Transverse colon (tissue), 4 donors: ENCODE results near the gene CCDC188. TPM values are rescaled to one million over a fixed set of nuclear protein-coding genes. Genes with fewer than 3 reads are reported as not detected.
A peak's percentile ranks its signal among the peaks of the same experiment; 100 is the strongest.

Experiments used
- DNase-seq: peaks from one replicate; pipeline ENCODE4 v3.0.0-alpha.2; 2019
- H3K27ac ChIP-seq, 4 donors: fragments of 200-600 bp; sonication (generic); 2 replicates each; pipeline ENCODE4 v1.5.1; 2016 to 2018; ENCODE audit warnings: inconsistent platforms in 4 of 4
- H3K27me3 ChIP-seq: fragments of 200-600 bp; sonication (generic); 2 replicates; pipeline ENCODE4 v1.5.1; 2017; ENCODE audit warnings: inconsistent platforms
- H3K36me3 ChIP-seq, 4 donors: fragments of 200-600 bp; sonication (generic); 2 replicates each; pipeline ENCODE4 v1.5.1; 2017 to 2019; ENCODE audit warnings: inconsistent platforms in 4 of 4
- H3K4me1 ChIP-seq, 4 donors: fragments of 200-600 bp; sonication (generic); 2 replicates each; pipeline ENCODE4 v1.5.1; 2017 to 2020; ENCODE audit warnings: inconsistent platforms in 4 of 4
- H3K4me3 ChIP-seq, 4 donors: fragments of 200-600 bp; sonication (generic); 1 replicate in 1 of 4; 2 replicates in 3 of 4; pipeline versions ENCODE4 v1.5.1 to v1.6.1; 2017 to 2019; ENCODE audit warnings: inconsistent platforms in 4 of 4
- H3K9me3 ChIP-seq, 2 donors: fragments of 200-600 bp; sonication (generic); 2 replicates each; pipeline ENCODE4 v1.5.1; 2017 to 2019; ENCODE audit warnings: inconsistent platforms in 2 of 2
- CTCF ChIP-seq, 5 experiments: fragments of 200-600 bp in 3 of 5; fragments of 450-650 bp in 2 of 5; sonication (generic) in 3 of 5; IDR thresholded peaks; 1 replicate in 2 of 5; 2 replicates in 3 of 5; pipeline ENCODE4 v1.5.1; 2016 to 2017; ENCODE audit warnings: antibody characterized with exemption in 5 of 5, inconsistent platforms in 3 of 5, mild to moderate bottlenecking in 2 of 5, moderate library complexity in 1 of 5
- EP300 ChIP-seq: sonication (generic); formaldehyde crosslinking; IDR thresholded peaks from one replicate; pipeline ENCODE4 v1.6.1; 2017; ENCODE audit warnings: antibody characterized with exemption, low read depth
- POLR2A ChIP-seq: fragments of 450-650 bp; IDR thresholded peaks from one replicate; pipeline ENCODE4 v1.6.1; 2016; ENCODE audit warnings: antibody characterized with exemption, mild to moderate bottlenecking, moderate library complexity
- POLR2AphosphoS5 ChIP-seq, 3 donors: sonication (generic); formaldehyde crosslinking; IDR thresholded peaks; one replicate each; pipeline ENCODE4 v1.6.1; 2016; ENCODE audit warnings: antibody characterized with exemption in 3 of 3
- WGBS, 2 donors: methylation state at CpG; one replicate each; pipeline ENCODE4 v1.1.5; 2018; ENCODE audit warnings: low coverage in 1 of 2; 5-methylcytosine and 5-hydroxymethylcytosine counted together
- in situ Hi-C, 4 donors: fragments of 200-750 bp; cut with MboI; loops; one replicate each; pipeline versions ENCODE4 v1.15.0 to v1.15.1; 2017; ENCODE audit warnings: low sequenced_read_pairs in 3 of 4, low pct_ligation_motif_present in 1 of 4, low pct_unique_long_range_greater_than_20kb in 1 of 4
- intact Hi-C: fragments of 100-400 bp; cut with DNase I; formaldehyde crosslinking; loops from one replicate; pipeline ENCODE4 v1.15.1; 2023; ENCODE audit warnings: low total_unique reads
- total RNA-seq, 4 donors: library from RNA; depleted of rRNA; stranded (reverse); fragments of >200 nt; gene quantifications; one replicate each; pipeline ENCODE4 v1.1.0, GENCODE V29; 2016

CCDC188 gene
- total RNA-seq, 4 donors from 2014 or later = 0.41 TPM; not detected in 3

GRCh38 chr22:20137113-20137512, 13.7 kb downstream of the CCDC188 start:
- Histone ChIP-seq H3K36me3 (no peaks in the 10 kb centered on the region), H3K9me3 (no peaks in the 10 kb centered on the region), H3K27ac (peak overlapping the region in 1 of 4 donors; percentile 4), H3K27me3 (no peaks in the 10 kb centered on the region), H3K4me1 (peaks cover 24 to 45% (median 32%) of the 10 kb centered on the region in 4 donors), H3K4me3 (no peak overlapping the region)
- in situ Hi-C loops = no loop called here
- TF ChIP-seq POLR2AphosphoS5 (IDR thresholded peaks at IDR 0.05) (no peak), EP300 (no peak), POLR2A (no peak), CTCF (IDR thresholded peaks at IDR 0.05) (no peak)
- 83% methylated on average over 7 of the region's 13 CpGs; no CpG with 5 or more reads in 1 of the 2 donors for WGBS, 2 donors
- DNase-seq = no peak
- intact Hi-C loops = no loop called here

DNA sequence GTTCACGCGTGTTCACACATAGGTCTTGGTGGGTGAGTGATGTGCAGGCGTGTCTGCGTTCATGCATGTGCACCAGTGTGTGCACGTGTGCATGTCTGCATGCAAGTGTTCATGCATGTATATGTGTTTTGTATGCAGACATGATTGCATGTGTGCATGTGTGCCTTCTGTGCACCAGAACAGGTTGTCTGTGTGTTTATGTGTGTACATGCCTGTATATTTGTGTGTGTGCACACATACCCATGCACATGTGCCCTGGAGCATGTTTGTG, 14.3 kb downstream of the CCDC188 start:
- intact Hi-C loops (no loop called here), in situ Hi-C loops (no loop called here)
- DNase-seq = no peak
- Histone ChIP-seq H3K4me1 (peaks cover 24 to 45% (median 32%) of the 10 kb centered on the region in 4 donors), H3K4me3 (no peak overlapping the region), H3K27me3 (no peaks in the 10 kb centered on the region), H3K27ac (no peak overlapping the region), H3K9me3 (no peaks in the 10 kb centered on the region), H3K36me3 (no peaks in the 10 kb centered on the region)
- WGBS, 2 donors = 97% methylated on average over 5 of the region's 5 CpGs; no CpG with 5 or more reads in 1 of the 2 donors
- TF ChIP-seq EP300 (no peak), POLR2A (no peak), CTCF (IDR thresholded peaks at IDR 0.05) (no peak), POLR2AphosphoS5 (IDR thresholded peaks at IDR 0.05) (no peak)

DNA sequence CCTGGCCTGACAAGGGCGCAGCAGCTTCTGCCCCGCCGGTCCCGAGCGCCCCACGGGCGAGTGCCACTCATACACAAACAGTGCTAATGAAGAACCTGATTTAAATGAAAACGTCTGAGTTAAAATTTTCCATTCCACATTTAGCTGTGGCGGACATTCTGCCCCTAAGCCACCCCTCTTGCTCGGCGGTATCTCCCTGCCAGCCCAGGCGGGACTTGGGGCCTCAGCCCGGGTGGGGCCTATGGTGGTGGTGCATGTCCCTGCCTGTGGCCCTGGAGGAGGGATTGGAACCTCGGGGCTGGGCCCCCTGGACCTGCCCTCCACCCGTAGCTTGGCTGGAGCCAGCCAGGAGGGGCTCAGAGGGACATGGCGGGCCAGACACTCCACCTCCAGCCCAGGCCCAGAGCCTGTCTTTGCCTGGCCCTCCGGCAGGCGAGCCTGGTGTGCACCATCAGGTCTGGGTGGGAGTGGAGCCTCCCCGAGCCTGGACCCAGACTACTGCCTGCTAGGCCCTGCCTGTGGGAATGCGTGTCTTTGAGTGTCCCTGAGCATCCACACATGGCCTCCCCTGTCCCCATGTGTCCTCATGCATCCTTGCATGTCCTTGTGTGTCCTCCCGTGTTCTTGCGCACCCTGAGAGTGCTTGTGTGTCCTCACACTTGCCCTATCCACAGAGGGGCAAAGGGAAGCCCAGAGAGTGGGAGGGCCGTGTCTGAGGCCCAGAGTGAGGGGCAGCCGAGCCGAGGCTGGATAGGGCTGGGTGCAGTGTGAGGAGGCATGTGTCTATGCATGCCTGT, 14.9 kb downstream of the CCDC188 start:
- Histone ChIP-seq H3K4me1 (peaks cover 24 to 45% (median 32%) of the 10 kb centered on the region in 4 donors), H3K36me3 (no peaks in the 10 kb centered on the region), H3K27me3 (no peaks in the 10 kb centered on the region), H3K4me3 (no peak overlapping the region), H3K9me3 (no peaks in the 10 kb centered on the region), H3K27ac (no peak overlapping the region)
- intact Hi-C loops = no loop called here
- DNase-seq = no peak
- in situ Hi-C loops = no loop called here
- WGBS, 2 donors = 86% methylated on average over 21 of the region's 25 CpGs; no CpG with 5 or more reads in 1 of the 2 donors
- TF ChIP-seq EP300 = no peak
- TF ChIP-seq POLR2A = no peak
- TF ChIP-seq CTCF (IDR thresholded peaks at IDR 0.05) = no peak
- TF ChIP-seq POLR2AphosphoS5 (IDR thresholded peaks at IDR 0.05) = no peak

DNA sequence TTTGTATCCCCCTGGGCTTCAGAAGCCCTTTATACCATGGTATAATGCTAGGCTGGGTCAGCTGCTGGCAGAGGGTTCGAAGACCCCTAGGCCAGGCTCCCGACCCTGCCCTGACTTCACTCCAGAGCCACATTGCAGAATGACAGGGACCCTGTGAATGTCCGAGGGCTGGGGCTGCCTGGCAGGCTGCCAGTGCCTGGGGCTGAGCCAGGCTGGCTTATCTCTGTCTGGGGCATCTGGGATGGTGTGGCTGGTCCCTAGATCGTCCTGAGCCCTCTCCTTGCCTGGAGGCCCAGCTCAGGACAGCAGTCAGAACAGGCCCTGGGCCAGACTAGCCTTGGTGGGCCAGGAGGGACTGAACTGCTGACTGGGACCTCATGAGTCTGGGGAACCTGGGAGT, 15.6 kb downstream of the CCDC188 start:
- Histone ChIP-seq H3K9me3 (no peaks in the 10 kb centered on the region), H3K27ac (no peak overlapping the region), H3K4me1 (peaks cover 24 to 51% (median 32%) of the 10 kb centered on the region in 4 donors), H3K4me3 (no peak overlapping the region), H3K36me3 (no peaks in the 10 kb centered on the region), H3K27me3 (no peaks in the 10 kb centered on the region)
- WGBS, 2 donors = 68% methylated on average over 4 of the region's 4 CpGs; no CpG with 5 or more reads in 1 of the 2 donors
- no peak for TF ChIP-seq POLR2AphosphoS5 (IDR thresholded peaks at IDR 0.05)
- TF ChIP-seq EP300 = no peak
- TF ChIP-seq CTCF (IDR thresholded peaks at IDR 0.05) = no peak
- TF ChIP-seq POLR2A = no peak
- no peak for DNase-seq
- in situ Hi-C loops = no loop called here
- intact Hi-C loops = no loop called here
